Gastrocnemius medialis (tissue), 4 donors: ENCODE data around the gene CPEB1. TPM values are rescaled to one million over a fixed set of nuclear protein-coding genes. Genes with fewer than 3 reads are reported as not detected.
"Not testable (repeated sequence)": the region's sequence is repeated elsewhere in the genome, so short reads cannot be mapped to it uniquely, and the experiment has no call there.

Experiments
- ATAC-seq, 2 donors: fragments of 150-250 bp; one replicate each; pipeline ENCODE4 v1.9.1; 2016
- DNase-seq, 2 donors: peaks; one replicate each; pipeline ENCODE4 v3.0.0-alpha.2; 2019
- H3K27ac ChIP-seq, 4 donors: fragments of 200-600 bp; sonication (generic); 1 replicate in 1 of 4; 2 replicates in 3 of 4; pipeline ENCODE4 v1.5.1; 2016 to 2018; ENCODE audit warnings: mild to moderate bottlenecking in 2 of 4, moderate library complexity in 1 of 4
- H3K27me3 ChIP-seq, 3 donors: fragments of 200-600 bp; sonication (generic) in 2 of 3; 1 replicate in 1 of 3; 2 replicates in 2 of 3; pipeline versions ENCODE4 v1.5.1 to v1.6.0; 2016 to 2019; ENCODE audit warnings: mild to moderate bottlenecking in 1 of 3, moderate library complexity in 1 of 3
- H3K36me3 ChIP-seq, 2 donors: fragments of 200-600 bp; sonication (generic) in 1 of 2; one replicate each; pipeline ENCODE4 v1.5.1; 2017 to 2018
- H3K4me1 ChIP-seq, 2 donors: fragments of 200-600 bp; sonication (generic) in 1 of 2; one replicate each; pipeline ENCODE4 v1.5.1; 2016 to 2017; ENCODE audit warnings: mild to moderate bottlenecking in 2 of 2
- H3K4me3 ChIP-seq, 4 donors: fragments of 200-600 bp; sonication (generic) in 3 of 4; 1 replicate in 1 of 4; 2 replicates in 3 of 4; pipeline ENCODE4 v1.5.1; 2016 to 2019; ENCODE audit warnings: mild to moderate bottlenecking in 2 of 4
- H3K9me3 ChIP-seq, 3 donors: fragments of 200-600 bp; sonication (generic) in 2 of 3; 1 replicate in 1 of 3; 2 replicates in 2 of 3; pipeline ENCODE4 v1.5.1; 2016 to 2019
- POLR2A ChIP-seq, 2 donors: fragments of 450-650 bp; IDR thresholded peaks; one replicate each; pipeline ENCODE4 v1.6.1; 2017; ENCODE audit warnings: antibody characterized with exemption in 2 of 2, mild to moderate bottlenecking in 2 of 2, moderate library complexity in 2 of 2
- in situ Hi-C, 4 donors: fragments of 200-750 bp; cut with MboI; loops; one replicate each; pipeline versions ENCODE4 v1.15.0 to v1.8.0; 2017; ENCODE audit warnings: low sequenced_read_pairs in 4 of 4
- intact Hi-C: fragments of 100-400 bp; cut with DNase I; formaldehyde crosslinking; loops from one replicate; pipeline ENCODE4 v1.15.1; 2023; ENCODE audit warnings: low total_unique reads
- total RNA-seq, 4 donors: library from RNA; depleted of rRNA; stranded (reverse); fragments of >200 nt; gene quantifications; one replicate each; pipeline versions ENCODE4 v1.1.0 to v1.2.3, GENCODE V29; 2016
- TF ChIP-seq, protein P1 (sequence below), 5 experiments: fragments of 450-650 bp in 3 of 5; fragments of 200-600 bp in 2 of 5; sonication (generic) in 2 of 5; IDR thresholded peaks in 4 of 5; conservative IDR thresholded peaks in 1 of 5; 1 replicate in 4 of 5; 2 replicates in 1 of 5; pipeline ENCODE4 v1.5.1; 2016 to 2019; ENCODE audit warnings: antibody characterized with exemption in 5 of 5, mild to moderate bottlenecking in 3 of 5, moderate library complexity in 3 of 5

Gene CPEB1
- total RNA-seq, 4 donors from 2014 or later, result 0.69 to 3.9 (median 2.7) TPM

DNA sequence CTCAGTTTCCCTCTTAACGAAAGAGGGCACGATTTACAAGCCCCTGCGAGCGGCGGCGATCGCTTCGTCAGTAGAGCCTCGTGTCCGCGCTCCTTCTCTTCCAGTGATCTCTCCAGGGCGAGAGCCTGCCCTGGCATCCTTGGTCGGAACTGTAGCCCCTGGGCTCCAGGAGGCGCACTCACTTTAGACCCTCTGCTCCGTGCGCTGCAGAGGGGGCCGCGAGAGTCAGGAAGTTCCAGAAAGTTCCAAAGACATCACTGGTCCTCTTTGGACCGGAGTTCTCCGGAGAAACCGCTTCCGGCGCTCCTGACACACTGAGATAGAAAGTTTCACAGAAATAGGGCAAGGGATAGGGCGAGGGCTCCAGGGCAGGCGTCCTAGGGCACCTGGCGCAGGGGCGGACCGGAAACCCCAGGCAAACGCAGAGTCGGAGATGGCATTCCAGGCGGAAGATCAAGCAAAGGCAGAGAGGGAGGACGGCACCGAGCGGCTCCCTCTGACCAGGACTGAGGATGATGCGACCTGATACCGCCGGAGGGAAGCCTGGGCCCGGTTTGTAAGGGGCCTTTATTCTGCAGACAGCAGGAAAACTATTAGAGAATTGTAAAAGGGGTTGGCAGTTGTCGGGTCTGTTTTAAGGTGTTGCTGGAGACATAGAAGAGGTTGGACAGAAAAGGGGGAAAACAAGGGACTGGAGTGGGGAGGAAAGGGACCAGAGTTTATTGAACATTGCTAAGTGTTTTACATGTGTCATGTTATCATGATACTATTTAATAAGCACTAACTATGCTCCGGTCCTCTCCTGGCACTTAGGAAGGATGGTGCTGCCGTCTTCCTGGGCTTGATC, 1.3 kb upstream of the CPEB1 start:
- peaks cover 26 to 38% (median 35%) of the 10 kb centered on the region in 3 donors for H3K27me3 ChIP-seq
- ATAC-seq (no peak), DNase-seq (no peak)
- in situ Hi-C loops, result no loop called here
- no peaks in the 10 kb centered on the region for H3K36me3 ChIP-seq
- peak overlapping the region in 1 of 4 donors; percentile 33 for H3K27ac ChIP-seq
- TF ChIP-seq, protein P1, sequence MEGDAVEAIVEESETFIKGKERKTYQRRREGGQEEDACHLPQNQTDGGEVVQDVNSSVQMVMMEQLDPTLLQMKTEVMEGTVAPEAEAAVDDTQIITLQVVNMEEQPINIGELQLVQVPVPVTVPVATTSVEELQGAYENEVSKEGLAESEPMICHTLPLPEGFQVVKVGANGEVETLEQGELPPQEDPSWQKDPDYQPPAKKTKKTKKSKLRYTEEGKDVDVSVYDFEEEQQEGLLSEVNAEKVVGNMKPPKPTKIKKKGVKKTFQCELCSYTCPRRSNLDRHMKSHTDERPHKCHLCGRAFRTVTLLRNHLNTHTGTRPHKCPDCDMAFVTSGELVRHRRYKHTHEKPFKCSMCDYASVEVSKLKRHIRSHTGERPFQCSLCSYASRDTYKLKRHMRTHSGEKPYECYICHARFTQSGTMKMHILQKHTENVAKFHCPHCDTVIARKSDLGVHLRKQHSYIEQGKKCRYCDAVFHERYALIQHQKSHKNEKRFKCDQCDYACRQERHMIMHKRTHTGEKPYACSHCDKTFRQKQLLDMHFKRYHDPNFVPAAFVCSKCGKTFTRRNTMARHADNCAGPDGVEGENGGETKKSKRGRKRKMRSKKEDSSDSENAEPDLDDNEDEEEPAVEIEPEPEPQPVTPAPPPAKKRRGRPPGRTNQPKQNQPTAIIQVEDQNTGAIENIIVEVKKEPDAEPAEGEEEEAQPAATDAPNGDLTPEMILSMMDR (IDR thresholded peaks at IDR 0.05 in 4 of 5, conservative IDR thresholded peaks at IDR 0.05 in 1 of 5), result no peak
- TF ChIP-seq POLR2A (IDR thresholded peaks at IDR 0.05), result no peak
- no peaks in the 10 kb centered on the region for H3K9me3 ChIP-seq
- peaks cover 12 to 17% of the 10 kb centered on the region in 2 donors for H3K4me1 ChIP-seq
- intact Hi-C loops, result loop anchor here (5.0 to 10.0 kb wide), 2 partner anchors 96 to 166 kb away; no protein-coding TSS in a partner anchor
- H3K4me3 ChIP-seq, result peak overlapping the region; percentile 52 to 83 (median 63)

DNA sequence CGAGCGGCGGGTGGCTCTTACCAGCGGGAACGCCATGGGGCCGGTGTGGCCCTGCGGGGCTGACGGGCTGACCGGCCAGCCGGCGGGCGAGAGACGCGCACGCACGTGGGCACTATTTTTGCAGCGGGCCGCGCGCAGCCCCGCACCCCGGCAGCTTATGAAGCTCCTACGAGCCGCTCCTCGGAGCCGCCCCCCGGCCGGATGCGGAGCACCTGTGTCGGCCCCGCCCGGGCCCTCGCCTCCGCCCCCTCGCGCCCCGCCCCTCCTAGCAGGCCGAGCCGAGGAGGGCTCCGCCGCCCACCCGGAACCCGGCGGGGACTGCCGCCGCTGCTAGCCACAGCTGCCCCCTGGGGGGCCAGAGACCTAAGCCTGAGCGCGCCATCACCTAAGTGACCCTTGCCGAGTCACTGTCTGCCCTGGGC, 683 bp upstream of the CPEB1 start:
- Histone ChIP-seq H3K36me3 (no peaks in the 10 kb centered on the region), H3K9me3 (no peaks in the 10 kb centered on the region), H3K4me3 (peak overlapping the region; percentile 52 to 83 (median 63)), H3K27ac (peak overlapping the region in 2 of 4 donors; percentile 33 to 42), H3K4me1 (peaks cover 12 to 17% of the 10 kb centered on the region in 2 donors), H3K27me3 (peaks cover 26 to 44% (median 35%) of the 10 kb centered on the region in 3 donors)
- ATAC-seq (peak in 1 of 2 donors; percentile 55), DNase-seq (no peak)
- intact Hi-C loops (loop anchor here (5.0 to 10.0 kb wide), 2 partner anchors 96 to 167 kb away; no protein-coding TSS in a partner anchor), in situ Hi-C loops (no loop called here)
- TF ChIP-seq, protein P1 (IDR thresholded peaks at IDR 0.05 in 4 of 5, conservative IDR thresholded peaks at IDR 0.05 in 1 of 5), result no peak
- TF ChIP-seq POLR2A (IDR thresholded peaks at IDR 0.05), result peak; percentile 1 to 22

DNA sequence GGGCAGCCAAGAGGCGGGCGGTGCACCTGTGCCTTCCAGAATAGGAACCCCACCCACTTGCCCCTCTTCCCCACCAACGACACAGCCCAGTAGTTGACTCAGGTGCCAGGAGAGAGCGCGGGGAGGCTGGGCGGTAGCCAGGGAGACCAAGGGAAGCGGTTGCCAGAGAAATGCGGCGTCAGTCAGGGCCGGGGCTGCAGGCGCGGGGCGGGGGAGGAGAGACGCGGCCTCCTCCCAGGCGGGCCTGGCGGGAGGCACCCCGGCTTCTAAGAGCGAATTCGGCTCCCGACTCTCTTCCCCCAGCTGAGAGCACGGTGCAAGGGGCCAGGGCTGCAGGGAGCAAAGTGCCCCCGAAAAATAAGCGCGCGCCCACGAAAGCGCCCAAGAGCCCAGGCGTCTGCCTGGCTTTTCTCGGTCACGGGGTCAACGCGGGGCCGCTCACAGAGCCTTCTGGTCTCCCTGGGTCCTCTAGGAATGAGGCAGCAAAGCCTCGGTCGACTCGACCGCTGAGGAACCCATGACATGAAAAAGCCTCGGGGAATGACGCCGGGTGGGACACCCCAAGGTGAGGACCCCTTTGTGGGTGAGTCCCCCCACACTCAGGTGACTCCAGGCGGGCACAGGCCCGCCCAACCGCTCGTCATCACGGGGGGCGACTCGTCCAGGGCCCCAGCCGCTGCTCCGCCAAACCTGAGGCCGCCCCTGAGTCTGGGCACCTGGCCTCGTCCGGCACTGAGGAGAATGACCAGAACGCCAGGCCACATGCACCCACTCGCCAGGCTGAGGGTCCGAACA, 716 bp downstream of the CPEB1 start:
- in situ Hi-C loops, result no loop called here
- no peak overlapping the region for H3K27ac ChIP-seq
- DNase-seq, result no peak

DNA sequence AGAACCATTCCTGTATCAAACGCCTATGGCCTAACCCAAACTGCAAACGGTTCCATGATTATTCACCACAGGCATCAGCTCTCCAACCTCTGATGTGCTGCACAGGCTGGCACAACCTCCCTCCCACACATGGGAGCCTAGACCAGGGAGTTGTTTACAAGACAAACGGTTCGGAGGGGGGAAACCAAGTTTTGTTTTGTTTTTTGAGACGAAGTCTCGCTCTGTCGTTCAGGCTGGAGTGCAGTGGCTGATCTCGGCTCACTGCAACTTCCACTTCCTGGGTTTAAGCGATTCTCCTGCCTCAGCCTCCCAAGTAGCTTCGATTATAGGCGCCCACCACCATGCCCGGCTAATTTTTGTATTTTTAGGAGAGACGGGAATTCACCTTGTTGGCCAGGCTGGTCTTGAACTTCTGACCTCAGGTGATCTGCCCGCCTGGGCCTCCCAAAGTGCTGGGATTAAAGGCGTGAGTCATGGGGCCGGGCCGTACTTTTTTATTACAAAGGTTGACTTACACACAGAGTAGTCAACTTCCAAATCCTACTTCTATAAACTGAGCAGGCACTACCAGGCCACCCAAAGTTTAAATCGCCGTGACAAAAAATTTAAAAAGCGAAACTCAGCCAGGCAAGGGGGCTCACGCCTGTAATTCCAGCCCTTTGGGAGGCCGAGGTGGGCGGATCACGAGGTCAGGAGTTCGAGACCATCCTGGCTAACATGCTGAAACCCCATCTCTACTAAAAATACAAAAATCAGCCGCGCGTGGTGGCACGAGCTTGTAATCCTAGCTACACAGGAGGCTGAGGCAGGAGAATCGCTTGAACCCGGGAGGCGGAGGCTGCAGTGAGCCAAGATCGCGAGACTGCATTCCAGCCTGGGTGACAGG, 2.0 kb downstream of the CPEB1 start:
- H3K27me3 ChIP-seq, result peaks cover 32 to 51% (median 42%) of the 10 kb centered on the region in 3 donors
- H3K9me3 ChIP-seq, in situ Hi-C loops, H3K36me3 ChIP-seq, ATAC-seq, H3K27ac ChIP-seq, H3K4me3 ChIP-seq, DNase-seq: not testable (repeated sequence)
- intact Hi-C loops, result loop anchor here (5.0 to 10.0 kb wide), 2 partner anchors 93 to 170 kb away; no protein-coding TSS in a partner anchor
- peaks cover 12 to 17% of the 10 kb centered on the region in 2 donors for H3K4me1 ChIP-seq

More for the DNA sequence above, 716 bp downstream of the CPEB1 start:
- peaks cover 30 to 51% (median 38%) of the 10 kb centered on the region in 3 donors for H3K27me3 ChIP-seq
- H3K9me3 ChIP-seq, result no peaks in the 10 kb centered on the region
- peak overlapping the region; percentile 52 to 83 (median 63) for H3K4me3 ChIP-seq
- TF ChIP-seq, protein P1 (IDR thresholded peaks at IDR 0.05 in 4 of 5, conservative IDR thresholded peaks at IDR 0.05 in 1 of 5), result no peak
- TF ChIP-seq POLR2A (IDR thresholded peaks at IDR 0.05), result no peak
- peak in 1 of 2 donors; percentile 10 for ATAC-seq
- intact Hi-C loops, result loop anchor here (5.0 to 10.0 kb wide), 2 partner anchors 94 to 168 kb away; no protein-coding TSS in a partner anchor
- H3K4me1 ChIP-seq, result peaks cover 12 to 17% of the 10 kb centered on the region in 2 donors
- H3K36me3 ChIP-seq, result no peaks in the 10 kb centered on the region
